Osteoblast (primary cell): Measurements from ENCODE around the gene ZFAND3. TPM values are rescaled to one million over a fixed set of nuclear protein-coding genes. Genes with fewer than 3 reads are reported as not detected.

Experiments used
- DNase-seq: peaks from one replicate; pipeline ENCODE4 v3.0.0; 2011; ENCODE audit warnings: low spot score, mixed read lengths; ENCODE audit not compliant: insufficient read length; ENCODE audit errors: missing footprints
- H2AFZ ChIP-seq: 2 replicates; pipeline ENCODE4 v1.6.0; 2011; ENCODE audit warnings: mild to moderate bottlenecking, low read length
- H3K27ac ChIP-seq: 2 replicates; pipeline ENCODE4 v1.5.1; 2011; ENCODE audit warnings: mild to moderate bottlenecking, low read depth, low read length, moderate library complexity
- H3K27me3 ChIP-seq: 2 replicates; pipeline ENCODE4 v1.6.0; 2012; ENCODE audit warnings: mild to moderate bottlenecking, control low read depth, inconsistent platforms, low read length, moderate library complexity; ENCODE audit not compliant: insufficient read depth
- H3K36me3 ChIP-seq: 2 replicates; pipeline ENCODE4 v1.5.1; 2011; ENCODE audit warnings: mild to moderate bottlenecking, low read length, control low read depth, moderate library complexity; ENCODE audit not compliant: insufficient read depth
- H3K4me1 ChIP-seq: 2 replicates; pipeline ENCODE4 v1.5.1; 2011; ENCODE audit warnings: mild to moderate bottlenecking, low read length, control low read depth, moderate library complexity; ENCODE audit not compliant: insufficient read depth
- H3K4me2 ChIP-seq: 2 replicates; pipeline ENCODE4 v1.6.0; 2011; ENCODE audit warnings: mild to moderate bottlenecking, low read length; ENCODE audit not compliant: insufficient read depth
- H3K4me3 ChIP-seq: fragments of 200-600 bp; sonication (generic); 3 replicates; pipeline ENCODE4 v1.5.1; 2012; ENCODE audit warnings: mild to moderate bottlenecking, low read length, inconsistent platforms; ENCODE audit not compliant: insufficient read depth
- H3K79me2 ChIP-seq: 2 replicates; pipeline ENCODE4 v1.6.0; 2012; ENCODE audit warnings: mild to moderate bottlenecking, low read length, control low read depth, inconsistent platforms; ENCODE audit not compliant: insufficient read depth
- H3K9me3 ChIP-seq: 2 replicates; pipeline ENCODE4 v1.5.1; 2011; ENCODE audit warnings: low read depth, low read length, control low read depth
- H4K20me1 ChIP-seq: 2 replicates; pipeline ENCODE4 v1.6.0; 2012; ENCODE audit warnings: mild to moderate bottlenecking, low read length, control low read depth; ENCODE audit not compliant: insufficient read depth
- total RNA-seq: library from RNA; depleted of rRNA; stranded (reverse); fragments of >200 nt; gene quantifications from 2 replicates; pipeline ENCODE4 v1.2.3, GENCODE V29; 2012
- TF ChIP-seq, protein P1 (sequence below): IDR thresholded peaks from 2 replicates; pipeline ENCODE4 v1.5.1; 2011; ENCODE audit warnings: mild to moderate bottlenecking, low read depth, low read length, moderate library complexity; ENCODE audit errors: extremely low read depth

Gene ZFAND3
- total RNA-seq, 1 donor: 27.1 TPM

- TF ChIP-seq, protein P1, sequence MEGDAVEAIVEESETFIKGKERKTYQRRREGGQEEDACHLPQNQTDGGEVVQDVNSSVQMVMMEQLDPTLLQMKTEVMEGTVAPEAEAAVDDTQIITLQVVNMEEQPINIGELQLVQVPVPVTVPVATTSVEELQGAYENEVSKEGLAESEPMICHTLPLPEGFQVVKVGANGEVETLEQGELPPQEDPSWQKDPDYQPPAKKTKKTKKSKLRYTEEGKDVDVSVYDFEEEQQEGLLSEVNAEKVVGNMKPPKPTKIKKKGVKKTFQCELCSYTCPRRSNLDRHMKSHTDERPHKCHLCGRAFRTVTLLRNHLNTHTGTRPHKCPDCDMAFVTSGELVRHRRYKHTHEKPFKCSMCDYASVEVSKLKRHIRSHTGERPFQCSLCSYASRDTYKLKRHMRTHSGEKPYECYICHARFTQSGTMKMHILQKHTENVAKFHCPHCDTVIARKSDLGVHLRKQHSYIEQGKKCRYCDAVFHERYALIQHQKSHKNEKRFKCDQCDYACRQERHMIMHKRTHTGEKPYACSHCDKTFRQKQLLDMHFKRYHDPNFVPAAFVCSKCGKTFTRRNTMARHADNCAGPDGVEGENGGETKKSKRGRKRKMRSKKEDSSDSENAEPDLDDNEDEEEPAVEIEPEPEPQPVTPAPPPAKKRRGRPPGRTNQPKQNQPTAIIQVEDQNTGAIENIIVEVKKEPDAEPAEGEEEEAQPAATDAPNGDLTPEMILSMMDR: no peak
- Histone ChIP-seq H3K4me2 (no peak overlapping the region), H3K4me1 (peaks cover 10% of the 10 kb centered on the region), H4K20me1 (peaks cover 65% of the 10 kb centered on the region), H3K36me3 (peaks cover 17% of the 10 kb centered on the region), H3K27me3 (no peaks in the 10 kb centered on the region), H3K27ac (no peak overlapping the region), H2AFZ (no peak overlapping the region), H3K9me3 (no peaks in the 10 kb centered on the region), H3K4me3 (no peak overlapping the region), H3K79me2 (peaks cover 47% of the 10 kb centered on the region)
- no peak for DNase-seq
Observed at GRCh38 chr6:38149531-38149930, 330.0 kb downstream of the ZFAND3 start.

- DNase-seq: no peak
- H3K4me3 ChIP-seq: no peak overlapping the region
- H3K4me2 ChIP-seq: no peak overlapping the region
- no peak overlapping the region for H2AFZ ChIP-seq
- H3K9me3 ChIP-seq: no peaks in the 10 kb centered on the region
- H3K27ac ChIP-seq: no peak overlapping the region
- peaks cover 61% of the 10 kb centered on the region for H4K20me1 ChIP-seq
- H3K4me1 ChIP-seq: peaks cover 10% of the 10 kb centered on the region
- H3K36me3 ChIP-seq: peaks cover 17% of the 10 kb centered on the region
- H3K27me3 ChIP-seq: no peaks in the 10 kb centered on the region
- TF ChIP-seq, protein P1: no peak
- H3K79me2 ChIP-seq: peaks cover 45% of the 10 kb centered on the region
Observed at GRCh38 chr6:38150021-38150420, 330.5 kb downstream of the ZFAND3 start.

DNA sequence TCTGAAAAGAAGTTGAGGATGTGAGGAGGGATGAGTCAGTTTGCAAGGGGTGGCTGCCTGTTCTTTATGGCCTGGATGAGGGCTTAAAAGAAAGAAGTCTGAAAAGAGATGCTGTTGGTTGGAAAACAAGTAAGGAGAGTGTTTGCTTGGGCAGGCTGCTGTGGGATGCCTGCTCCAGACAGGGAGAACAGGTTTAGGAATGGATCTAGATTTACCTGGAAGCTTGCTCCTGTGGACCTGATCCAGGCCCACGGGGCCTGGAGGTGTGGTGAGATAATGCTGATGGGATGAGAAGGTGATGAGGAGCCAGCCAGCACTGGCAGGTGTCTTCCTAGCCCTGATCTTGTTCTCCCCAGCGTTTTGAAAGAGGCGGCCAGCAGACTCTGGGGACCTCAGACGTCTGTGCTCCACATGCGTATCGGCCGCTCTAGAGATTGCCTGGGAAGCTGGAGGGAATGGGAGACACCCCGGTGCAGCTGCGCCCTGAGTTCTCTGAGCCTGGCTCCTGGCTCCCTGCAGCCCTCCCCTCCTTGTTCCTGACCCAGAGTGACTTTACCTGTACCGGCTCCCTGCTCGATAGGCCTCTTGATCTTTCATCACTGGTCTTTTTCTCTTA lies 331.3 kb downstream of the ZFAND3 start:
- Histone ChIP-seq H3K4me3 (no peak overlapping the region), H3K36me3 (peaks cover 17% of the 10 kb centered on the region), H3K9me3 (no peaks in the 10 kb centered on the region), H4K20me1 (peaks cover 56% of the 10 kb centered on the region), H3K4me2 (no peak overlapping the region), H3K79me2 (peaks cover 38% of the 10 kb centered on the region), H3K27me3 (no peaks in the 10 kb centered on the region), H3K27ac (no peak overlapping the region), H2AFZ (no peak overlapping the region), H3K4me1 (peaks cover 8% of the 10 kb centered on the region)
- DNase-seq: peak; percentile 49
- TF ChIP-seq, protein P1: no peak

DNA sequence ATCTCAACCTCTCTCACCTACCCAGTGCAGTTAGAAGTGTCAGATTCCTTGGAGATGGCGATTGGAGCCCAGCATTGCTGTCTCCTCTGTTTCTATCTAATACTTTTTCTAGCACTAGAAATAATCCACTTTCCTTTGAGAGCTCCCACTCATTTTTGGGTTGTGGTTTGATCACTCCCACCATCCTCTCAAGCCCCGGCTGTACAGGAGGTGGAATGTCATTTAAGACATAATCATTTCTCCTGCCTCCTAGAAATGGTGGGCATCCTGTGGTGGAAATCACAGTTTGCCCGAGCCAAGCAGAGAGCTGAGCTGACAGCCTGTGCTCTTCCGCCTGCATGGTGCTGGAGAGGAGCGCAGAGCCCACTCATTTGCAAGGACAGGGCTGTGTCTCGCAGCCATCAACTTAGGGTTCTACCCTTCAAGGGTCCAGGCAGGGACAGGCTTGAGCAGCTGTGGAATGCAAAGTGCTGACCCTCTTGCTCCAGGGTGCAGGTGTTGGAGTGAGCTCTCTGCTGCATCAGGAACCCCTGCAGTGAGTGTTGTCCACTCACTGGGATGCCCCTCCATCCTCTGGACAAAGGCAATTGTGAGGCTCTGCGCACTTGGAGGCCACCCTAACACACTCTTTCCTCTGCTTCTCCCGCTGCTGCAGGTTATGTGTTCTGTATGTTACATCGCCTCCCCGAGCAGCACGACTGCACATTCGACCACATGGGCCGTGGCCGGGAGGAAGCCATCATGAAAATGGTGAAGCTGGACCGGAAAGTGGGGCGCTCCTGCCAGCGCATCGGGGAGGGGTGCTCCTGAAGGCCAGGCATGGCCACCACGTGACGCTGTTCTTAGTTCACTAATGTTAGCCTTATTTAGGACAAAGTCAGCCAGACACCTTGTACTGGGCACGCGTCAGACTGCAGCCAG lies 332.3 kb downstream of the ZFAND3 start:
- Histone ChIP-seq H3K36me3 (peaks cover 17% of the 10 kb centered on the region), H3K27me3 (no peaks in the 10 kb centered on the region), H3K4me2 (no peak overlapping the region), H3K79me2 (peaks cover 29% of the 10 kb centered on the region), H3K4me1 (no peaks in the 10 kb centered on the region), H3K27ac (no peak overlapping the region), H3K9me3 (no peaks in the 10 kb centered on the region), H3K4me3 (no peak overlapping the region), H4K20me1 (peaks cover 46% of the 10 kb centered on the region), H2AFZ (no peak overlapping the region)
- DNase-seq: peak; percentile 64
- TF ChIP-seq, protein P1: no peak
